ENCODE data around the gene DLG2.

GRCh38 chr11:83840326-83840725 lies 1786.8 kb downstream of the DLG2 start:
- no peak for TF ChIP-seq POLR2AphosphoS5 (IDR thresholded peaks at IDR 0.05; ENCODE audit: low read depth, low read length)
- TF ChIP-seq TAF1 (IDR thresholded peaks at IDR 0.05; ENCODE audit: borderline replicate concordance, insufficient read depth, low read length) = no peak
- TF ChIP-seq SIN3A (IDR thresholded peaks at IDR 0.05; ENCODE audit: borderline replicate concordance, insufficient read depth, low read length) = no peak
